C4-2B (cell line): Measurements from ENCODE around the gene TBX2.

Experiments used
- CTCF ChIP-seq: fragments of 450-650 bp; conservative IDR thresholded peaks from 2 replicates; pipeline ENCODE4 v1.5.1; 2017; ENCODE audit warnings: mild to moderate bottlenecking
- ZFX ChIP-seq: fragments of 450-650 bp; IDR thresholded peaks from 2 replicates; pipeline ENCODE4 v1.6.1; 2017

GRCh38 chr17:61409301-61410112 lies 9.9 kb downstream of the TBX2 start:
- TF ChIP-seq CTCF (peak; percentile 92), ZFX (peak; percentile 24; the same call in 1 of the 2 replicates)
